H9 (cell line): ENCODE results near the gene TMEM98. TPM values are rescaled to one million over a fixed set of nuclear protein-coding genes. Genes with fewer than 3 reads are reported as not detected.

ENCODE experiments used
- DNase-seq: peaks from one replicate; pipeline ENCODE4 v3.0.0-alpha.2; 2017
- H2AFZ ChIP-seq: one replicate; pipeline ENCODE4 v1.6.1; 2013; ENCODE audit warnings: mild to moderate bottlenecking, low read length, control low read depth, moderate library complexity
- H2AK5ac ChIP-seq: 2 replicates; pipeline ENCODE4 v1.6.1; 2013; ENCODE audit warnings: low read length, control low read depth, mixed read lengths; ENCODE audit not compliant: insufficient read length
- H2BK120ac ChIP-seq: one replicate; pipeline ENCODE4 v1.6.1; 2013; ENCODE audit warnings: low read depth, mild to moderate bottlenecking, low read length, control low read depth, inconsistent platforms; ENCODE audit not compliant: poor library complexity, severe bottlenecking
- H2BK12ac ChIP-seq: 2 replicates; pipeline ENCODE4 v1.6.1; 2013; ENCODE audit warnings: low read length, control low read depth, mixed read lengths, low read depth; ENCODE audit not compliant: insufficient read length
- H2BK15ac ChIP-seq: 2 replicates; pipeline ENCODE4 v1.6.1; 2013; ENCODE audit warnings: low read depth, low read length, control low read depth
- H2BK20ac ChIP-seq: one replicate; pipeline ENCODE4 v1.6.1; 2013; ENCODE audit warnings: low read depth, mild to moderate bottlenecking, low read length, control low read depth, inconsistent platforms; ENCODE audit not compliant: poor library complexity, severe bottlenecking
- H2BK5ac ChIP-seq: 2 replicates; pipeline ENCODE4 v1.6.1; 2013; ENCODE audit warnings: low read length, control low read depth, mixed read lengths; ENCODE audit not compliant: insufficient read length
- H3K14ac ChIP-seq: 2 replicates; pipeline ENCODE4 v1.6.1; 2013; ENCODE audit warnings: low read length, control low read depth; ENCODE audit not compliant: insufficient read depth
- H3K18ac ChIP-seq: 2 replicates; pipeline ENCODE4 v1.6.1; 2013; ENCODE audit warnings: low read depth, mild to moderate bottlenecking, mixed read lengths, low read length, control low read depth; ENCODE audit not compliant: insufficient read length
- H3K23ac ChIP-seq: 2 replicates; pipeline ENCODE4 v1.6.1; 2013; ENCODE audit warnings: low read length, control low read depth, mixed read lengths, low read depth; ENCODE audit not compliant: insufficient read length
- H3K23me2 ChIP-seq: 2 replicates; pipeline ENCODE4 v1.6.1; 2013; ENCODE audit warnings: low read depth, mild to moderate bottlenecking, mixed read lengths, low read length, control low read depth; ENCODE audit not compliant: insufficient read length, poor library complexity, severe bottlenecking
- H3K27ac ChIP-seq: 2 replicates; pipeline ENCODE4 v1.5.1; 2013; ENCODE audit warnings: low read length, control low read depth, mixed read lengths, low read depth; ENCODE audit not compliant: insufficient read length
- H3K27me3 ChIP-seq: 2 replicates; pipeline ENCODE4 v1.6.1; 2013; ENCODE audit warnings: low read length, control low read depth, inconsistent platforms; ENCODE audit not compliant: insufficient read depth
- H3K4ac ChIP-seq: 2 replicates; pipeline ENCODE4 v1.6.1; 2013; ENCODE audit warnings: low read depth, mild to moderate bottlenecking, control low read depth, inconsistent platforms, low read length, moderate library complexity
- H3K4me1 ChIP-seq: 2 replicates; pipeline ENCODE4 v1.6.1; 2013; ENCODE audit warnings: low read length, control low read depth, inconsistent platforms; ENCODE audit not compliant: insufficient read depth
- H3K4me2 ChIP-seq: 2 replicates; pipeline ENCODE4 v1.6.1; 2013; ENCODE audit warnings: low read length, control low read depth, mixed read lengths; ENCODE audit not compliant: insufficient read length, insufficient read depth
- H3K56ac ChIP-seq: 2 replicates; pipeline ENCODE4 v1.6.1; 2013; ENCODE audit warnings: low read depth, mild to moderate bottlenecking, mixed read lengths, low read length, control low read depth; ENCODE audit not compliant: insufficient read length
- H3K79me1 ChIP-seq: 2 replicates; pipeline ENCODE4 v1.6.1; 2013; ENCODE audit warnings: low read depth, mild to moderate bottlenecking, moderate library complexity, low read length, control low read depth, inconsistent platforms; ENCODE audit not compliant: insufficient read depth, poor library complexity, severe bottlenecking
- H3K79me2 ChIP-seq: 2 replicates; pipeline ENCODE4 v1.6.1; 2013; ENCODE audit warnings: low read length, control low read depth, inconsistent platforms; ENCODE audit not compliant: insufficient read depth
- H3K9ac ChIP-seq: 2 replicates; pipeline ENCODE4 v1.6.1; 2013; ENCODE audit warnings: low read length, control low read depth, mixed read lengths; ENCODE audit not compliant: insufficient read length; ENCODE audit errors: extremely low read depth
- H3K9me3 ChIP-seq: one replicate; pipeline ENCODE4 v1.6.1; 2013; ENCODE audit warnings: low read depth, low read length, inconsistent platforms; ENCODE audit not compliant: control insufficient read depth
- H3T11ph ChIP-seq: one replicate; pipeline ENCODE4 v1.6.1; 2013; ENCODE audit warnings: mild to moderate bottlenecking, low read length, control low read depth, inconsistent platforms
- H4K20me1 ChIP-seq: one replicate; pipeline ENCODE4 v1.6.1; 2013; ENCODE audit not compliant: control insufficient read depth, insufficient read length, insufficient read depth
- H4K5ac ChIP-seq: 2 replicates; pipeline ENCODE4 v1.6.1; 2013; ENCODE audit warnings: low read depth, mild to moderate bottlenecking, mixed read lengths, low read length, control low read depth; ENCODE audit not compliant: insufficient read length
- H4K8ac ChIP-seq: replicated peaks from 2 replicates; pipeline ENCODE4 v1.6.1; 2013; ENCODE audit warnings: low read length, control low read depth, mixed read lengths, low read depth; ENCODE audit not compliant: insufficient read length
- H4K91ac ChIP-seq: 2 replicates; pipeline ENCODE4 v1.6.1; 2013; ENCODE audit warnings: low read depth, mild to moderate bottlenecking, moderate library complexity, mixed read lengths, low read length, control low read depth; ENCODE audit not compliant: insufficient read length
- H3K27ac Mint-ChIP-seq, 3 experiments: 2 replicates in 2 of 3; 3 replicates in 1 of 3; pipeline ENCODE4 v1.8.0; 2020 to 2021; ENCODE audit warnings: mixed read lengths in 3 of 3, mild to moderate bottlenecking in 1 of 3, moderate library complexity in 1 of 3
- H3K27me3 Mint-ChIP-seq: 2 replicates; pipeline ENCODE4 v1.8.0; 2021; ENCODE audit warnings: low read depth, mild to moderate bottlenecking, moderate library complexity, mixed read lengths
- H3K36me3 Mint-ChIP-seq, 3 experiments: 2 replicates in 2 of 3; 3 replicates in 1 of 3; pipeline ENCODE4 v1.8.0; 2020 to 2021; ENCODE audit warnings: low read depth in 3 of 3, mixed read lengths in 3 of 3; ENCODE audit not compliant: insufficient read depth in 1 of 3
- H3K4me1 Mint-ChIP-seq, 2 experiments: 2 replicates each; pipeline ENCODE4 v1.8.0; 2020; ENCODE audit warnings: mixed read lengths in 2 of 2
- H3K4me3 Mint-ChIP-seq, 2 experiments: 2 replicates in 1 of 2; 3 replicates in 1 of 2; pipeline ENCODE4 v1.8.0; 2020 to 2021; ENCODE audit warnings: mild to moderate bottlenecking in 2 of 2, mixed read lengths in 2 of 2, moderate library complexity in 1 of 2
- H3K9me3 Mint-ChIP-seq, 2 experiments: 2 replicates in 1 of 2; 3 replicates in 1 of 2; pipeline ENCODE4 v1.8.0; 2020; ENCODE audit warnings: mild to moderate bottlenecking in 2 of 2, mixed read lengths in 2 of 2, moderate library complexity in 1 of 2
- WGBS: extraction: QIAGEN DNeasy Blood & Tissue Kit; methylation state at CpG from one replicate; pipeline ENCODE4 v1.1.7; 2013; ENCODE audit warnings: missing lambda C conversion rate, low lambda C conversion rate, mixed read lengths; ENCODE audit not compliant: insufficient read length; ENCODE audit errors: extremely low coverage; 5-methylcytosine and 5-hydroxymethylcytosine counted together
- total RNA-seq: library from RNA; stranded (reverse); gene quantifications from 2 replicates; pipeline ENCODE4 v1.2.1, GENCODE V29; 2021
- TF ChIP-seq, protein P1 (sequence below): fragments of 200-600 bp; sonication (generic); conservative IDR thresholded peaks from 3 replicates; pipeline ENCODE4 v1.8.0; 2021; ENCODE audit warnings: antibody characterized with exemption, mild to moderate bottlenecking

Gene TMEM98
- total RNA-seq, 1 experiment from 2014 or later: 78.4 TPM

DNA sequence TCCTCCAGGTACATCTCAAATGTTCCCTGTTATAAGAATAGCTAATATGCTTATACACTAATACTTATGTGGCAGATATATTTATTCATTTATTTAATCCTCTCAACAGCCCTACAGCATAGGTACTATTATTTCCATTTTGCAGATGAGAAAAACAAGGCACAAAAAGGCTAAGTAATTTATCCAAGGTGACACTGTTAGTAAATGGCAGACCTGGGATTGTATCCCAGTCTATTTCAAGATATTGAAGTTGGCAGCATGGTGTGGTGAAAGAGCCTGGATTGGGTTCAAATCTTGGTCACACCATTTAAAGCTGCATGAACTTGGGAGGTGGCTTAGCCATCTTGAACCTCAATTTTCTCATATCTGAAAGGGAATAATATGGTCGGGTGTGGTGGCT lies 27.2 kb downstream of the TMEM98 start:
- no peaks in the 10 kb centered on the region; a peak in 1 of 5 replicates for H3K9me3 Mint-ChIP-seq

More for the DNA sequence above, 27.2 kb downstream of the TMEM98 start:
- Histone ChIP-seq H2BK5ac (no peak overlapping the region), H3K4me1 (no peaks in the 10 kb centered on the region), H3K56ac (no peak overlapping the region), H3K14ac (no peak overlapping the region), H3K79me1 (no peaks in the 10 kb centered on the region), H3K18ac (no peak overlapping the region), H3K4ac (no peak overlapping the region), H3K79me2 (no peaks in the 10 kb centered on the region), H3K23ac (no peak overlapping the region), H2BK20ac (no peak overlapping the region), H3K4me2 (no peak overlapping the region), H3K27ac (no peak overlapping the region), H2BK15ac (no peak overlapping the region), H3K9ac (no peak overlapping the region), H4K8ac (no peak overlapping the region), H3K27me3 (no peaks in the 10 kb centered on the region), H2BK12ac (no peak overlapping the region), H4K5ac (no peak overlapping the region), H2AFZ (no peak overlapping the region), H2BK120ac (no peak overlapping the region), H4K20me1 (no peaks in the 10 kb centered on the region), H3T11ph (no peak overlapping the region), H3K23me2 (no peaks in the 10 kb centered on the region), H3K9me3 (no peaks in the 10 kb centered on the region), H2AK5ac (no peak overlapping the region), H4K91ac (no peak overlapping the region)
- no CpG with 5 or more reads among the region's 1 CpG for whole genome bisulfite sequencing
- Mint-ChIP-seq H3K36me3 (no peaks in the 10 kb centered on the region), H3K4me3 (no peak overlapping the region), H3K27ac (peak overlapping the region in 1 of 3 experiments; percentile 43; a peak in 1 of 7 replicates), H3K27me3 (peaks cover 7% of the 10 kb centered on the region), H3K4me1 (no peaks in the 10 kb centered on the region)
- TF ChIP-seq, protein P1, sequence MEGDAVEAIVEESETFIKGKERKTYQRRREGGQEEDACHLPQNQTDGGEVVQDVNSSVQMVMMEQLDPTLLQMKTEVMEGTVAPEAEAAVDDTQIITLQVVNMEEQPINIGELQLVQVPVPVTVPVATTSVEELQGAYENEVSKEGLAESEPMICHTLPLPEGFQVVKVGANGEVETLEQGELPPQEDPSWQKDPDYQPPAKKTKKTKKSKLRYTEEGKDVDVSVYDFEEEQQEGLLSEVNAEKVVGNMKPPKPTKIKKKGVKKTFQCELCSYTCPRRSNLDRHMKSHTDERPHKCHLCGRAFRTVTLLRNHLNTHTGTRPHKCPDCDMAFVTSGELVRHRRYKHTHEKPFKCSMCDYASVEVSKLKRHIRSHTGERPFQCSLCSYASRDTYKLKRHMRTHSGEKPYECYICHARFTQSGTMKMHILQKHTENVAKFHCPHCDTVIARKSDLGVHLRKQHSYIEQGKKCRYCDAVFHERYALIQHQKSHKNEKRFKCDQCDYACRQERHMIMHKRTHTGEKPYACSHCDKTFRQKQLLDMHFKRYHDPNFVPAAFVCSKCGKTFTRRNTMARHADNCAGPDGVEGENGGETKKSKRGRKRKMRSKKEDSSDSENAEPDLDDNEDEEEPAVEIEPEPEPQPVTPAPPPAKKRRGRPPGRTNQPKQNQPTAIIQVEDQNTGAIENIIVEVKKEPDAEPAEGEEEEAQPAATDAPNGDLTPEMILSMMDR: no peak
- DNase-seq: no peak
